Measurements from ENCODE around the gene USP50.
"Not testable (repeated sequence)": the region's sequence is repeated elsewhere in the genome, so short reads cannot be mapped to it uniquely, and the experiment has no call there.

The USP50 gene

DNA sequence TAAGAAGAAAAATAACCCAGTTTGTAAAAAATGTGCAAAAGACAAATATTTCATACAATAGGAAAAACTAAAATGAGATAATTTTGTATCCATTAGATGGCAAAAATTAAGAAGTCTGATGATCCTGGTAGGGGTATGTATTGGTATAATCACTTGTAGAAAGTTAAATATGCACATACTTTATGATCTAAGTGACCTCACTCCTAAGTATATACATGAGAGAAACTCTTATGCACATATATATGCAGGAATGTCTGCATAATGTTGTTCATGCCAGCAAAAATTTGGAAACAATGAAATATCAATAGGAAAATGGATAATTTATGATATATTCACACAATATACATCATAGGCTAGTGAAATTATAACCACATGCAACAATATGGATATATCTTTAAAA lies 33.5 kb downstream of the USP50 start:
- Histone ChIP-seq H3K4me1 (ENCODE audit: control insufficient read depth in 1 of 2, insufficient read depth in 2 of 2, low read length in 2 of 2) (no peaks in the 10 kb centered on the region), H3K27me3 (ENCODE audit: control insufficient read depth in 1 of 2, insufficient read depth in 2 of 2, low read length in 2 of 2) (no peaks in the 10 kb centered on the region), H3K36me3 (ENCODE audit: control insufficient read depth in 1 of 2, insufficient read depth in 2 of 2, low read length in 2 of 2) (no peaks in the 10 kb centered on the region), H3K4me3 (ENCODE audit: low read depth in 1 of 2, low read length in 2 of 2) (no peak overlapping the region), H3K27ac (ENCODE audit: low read depth, low read length) (no peak overlapping the region), H3K9me3 (ENCODE audit: control insufficient read depth in 1 of 2, low read length in 2 of 2) (peaks cover 0 to 3% of the 10 kb centered on the region in 2 donors), H3K9ac (ENCODE audit: low read depth in 1 of 2, low read length in 2 of 2) (no peak overlapping the region)

DNA sequence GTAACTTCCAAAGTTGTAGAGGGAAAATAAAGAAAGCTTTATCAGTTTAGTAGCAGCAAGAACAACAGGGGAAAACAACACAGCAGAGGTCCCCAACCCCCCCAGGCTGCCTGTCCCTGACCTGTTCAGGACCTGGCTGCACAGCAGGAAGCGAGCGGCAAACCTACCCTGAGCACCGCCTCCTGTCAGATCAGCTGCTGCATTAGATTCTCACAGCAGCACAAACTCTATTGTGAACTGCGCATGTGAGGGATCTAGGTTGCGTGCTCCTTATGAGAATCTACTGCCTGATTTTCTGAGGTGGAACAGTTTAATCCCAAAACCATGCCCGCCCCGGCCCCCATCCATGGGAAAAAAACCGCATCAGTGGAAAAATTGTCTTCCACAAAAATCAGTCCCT lies 40.3 kb downstream of the USP50 start:
- Histone ChIP-seq H3K9ac (ENCODE audit: low read depth in 1 of 2, low read length in 2 of 2) (no peak overlapping the region), H3K9me3 (ENCODE audit: control insufficient read depth in 1 of 2, low read length in 2 of 2) (no peaks in the 10 kb centered on the region), H3K27ac (ENCODE audit: low read depth, low read length) (no peak overlapping the region), H3K4me3 (ENCODE audit: low read depth in 1 of 2, low read length in 2 of 2) (no peak overlapping the region), H3K4me1 (ENCODE audit: control insufficient read depth in 1 of 2, insufficient read depth in 2 of 2, low read length in 2 of 2) (no peaks in the 10 kb centered on the region), H3K27me3 (ENCODE audit: control insufficient read depth in 1 of 2, insufficient read depth in 2 of 2, low read length in 2 of 2) (no peaks in the 10 kb centered on the region), H3K36me3 (ENCODE audit: control insufficient read depth in 1 of 2, insufficient read depth in 2 of 2, low read length in 2 of 2) (peaks cover 0 to 16% of the 10 kb centered on the region in 2 donors)

DNA sequence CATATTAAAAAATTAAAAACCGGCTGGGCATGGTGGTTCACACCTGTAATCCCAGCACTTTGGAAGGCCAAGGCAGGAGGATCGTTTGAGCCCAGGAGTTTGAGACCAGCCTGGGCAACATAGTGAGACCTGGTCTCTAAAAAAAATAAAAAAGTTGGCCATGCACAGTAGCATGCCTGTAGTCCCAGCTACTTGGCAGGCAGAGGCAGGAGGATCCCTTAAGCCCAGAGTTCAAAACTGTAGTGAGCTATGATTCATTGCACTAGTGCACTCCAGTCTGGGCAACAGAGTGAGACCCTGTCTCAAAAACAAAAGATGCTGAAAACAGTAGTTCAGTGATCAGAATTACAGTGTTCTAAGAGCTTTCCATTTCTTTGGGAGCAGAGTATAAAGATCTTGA lies 40.8 kb downstream of the USP50 start:
- H3K27ac ChIP-seq (ENCODE audit: low read depth, low read length); H3K9ac ChIP-seq (ENCODE audit: low read depth in 1 of 2, low read length in 2 of 2); H3K4me3 ChIP-seq (ENCODE audit: low read depth in 1 of 2, low read length in 2 of 2); H3K4me1 ChIP-seq (ENCODE audit: control insufficient read depth in 1 of 2, insufficient read depth in 2 of 2, low read length in 2 of 2); H3K9me3 ChIP-seq (ENCODE audit: control insufficient read depth in 1 of 2, low read length in 2 of 2); H3K27me3 ChIP-seq (ENCODE audit: control insufficient read depth in 1 of 2, insufficient read depth in 2 of 2, low read length in 2 of 2): not testable (repeated sequence)
- peaks cover 1 to 21% of the 10 kb centered on the region in 2 donors for H3K36me3 ChIP-seq (ENCODE audit: control insufficient read depth in 1 of 2, insufficient read depth in 2 of 2, low read length in 2 of 2)

DNA sequence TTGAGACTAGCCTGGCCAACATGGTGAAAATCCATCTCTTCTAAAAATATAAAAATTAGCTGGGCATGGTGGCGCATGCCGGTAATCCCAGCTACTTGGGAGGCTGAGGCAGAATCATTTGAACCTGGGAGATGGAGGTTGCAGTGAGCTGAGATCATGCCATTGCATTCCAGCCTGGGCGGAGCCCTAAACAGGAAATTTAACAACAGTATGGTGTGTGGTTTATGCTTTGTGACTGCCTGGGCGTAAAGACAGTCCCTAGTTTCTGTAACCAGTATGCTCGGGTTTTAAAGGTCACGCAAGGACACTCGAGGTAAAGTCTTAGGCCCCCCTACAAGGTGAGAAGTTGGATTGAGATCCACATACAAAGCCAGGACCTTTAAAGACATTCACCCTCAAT lies 43.3 kb downstream of the USP50 start:
- no peak overlapping the region for H3K4me3 ChIP-seq (ENCODE audit: low read depth in 1 of 2, low read length in 2 of 2)
- H3K9ac ChIP-seq (ENCODE audit: low read depth in 1 of 2, low read length in 2 of 2): no peak overlapping the region
- H3K4me1 ChIP-seq (ENCODE audit: control insufficient read depth in 1 of 2, insufficient read depth in 2 of 2, low read length in 2 of 2): no peaks in the 10 kb centered on the region
- H3K27ac ChIP-seq (ENCODE audit: low read depth, low read length): no peak overlapping the region
- no peaks in the 10 kb centered on the region for H3K9me3 ChIP-seq (ENCODE audit: control insufficient read depth in 1 of 2, low read length in 2 of 2)
- H3K36me3 ChIP-seq (ENCODE audit: control insufficient read depth in 1 of 2, insufficient read depth in 2 of 2, low read length in 2 of 2): peaks cover 15 to 45% of the 10 kb centered on the region in 2 donors
- no peaks in the 10 kb centered on the region for H3K27me3 ChIP-seq (ENCODE audit: control insufficient read depth in 1 of 2, insufficient read depth in 2 of 2, low read length in 2 of 2)

DNA sequence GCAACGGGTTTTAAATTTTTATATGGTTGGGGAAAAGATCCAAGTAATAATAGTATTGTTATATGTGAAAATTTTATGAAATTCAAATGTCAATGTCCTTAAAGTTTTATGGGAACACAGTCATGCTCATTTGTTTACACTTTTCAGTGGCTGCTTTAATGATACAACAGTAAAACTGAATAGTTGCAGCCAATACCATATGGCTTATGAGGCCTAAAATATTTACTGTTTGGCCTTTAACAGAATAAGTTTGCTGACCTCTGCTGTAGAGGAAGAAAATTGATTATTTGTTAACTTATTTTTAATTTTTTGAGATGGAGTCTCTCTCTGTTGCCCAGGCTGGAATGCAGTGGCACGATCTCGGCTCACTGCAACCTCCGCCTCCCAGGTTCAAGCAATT lies 44.7 kb downstream of the USP50 start:
- no peaks in the 10 kb centered on the region for H3K4me1 ChIP-seq (ENCODE audit: control insufficient read depth in 1 of 2, insufficient read depth in 2 of 2, low read length in 2 of 2)
- no peaks in the 10 kb centered on the region for H3K9me3 ChIP-seq (ENCODE audit: control insufficient read depth in 1 of 2, low read length in 2 of 2)
- H3K9ac ChIP-seq (ENCODE audit: low read depth in 1 of 2, low read length in 2 of 2): no peak overlapping the region
- H3K27me3 ChIP-seq (ENCODE audit: control insufficient read depth in 1 of 2, insufficient read depth in 2 of 2, low read length in 2 of 2): no peaks in the 10 kb centered on the region
- H3K27ac ChIP-seq (ENCODE audit: low read depth, low read length): no peak overlapping the region
- peaks cover 25 to 52% of the 10 kb centered on the region in 2 donors for H3K36me3 ChIP-seq (ENCODE audit: control insufficient read depth in 1 of 2, insufficient read depth in 2 of 2, low read length in 2 of 2)
- no peak overlapping the region for H3K4me3 ChIP-seq (ENCODE audit: low read depth in 1 of 2, low read length in 2 of 2)

DNA sequence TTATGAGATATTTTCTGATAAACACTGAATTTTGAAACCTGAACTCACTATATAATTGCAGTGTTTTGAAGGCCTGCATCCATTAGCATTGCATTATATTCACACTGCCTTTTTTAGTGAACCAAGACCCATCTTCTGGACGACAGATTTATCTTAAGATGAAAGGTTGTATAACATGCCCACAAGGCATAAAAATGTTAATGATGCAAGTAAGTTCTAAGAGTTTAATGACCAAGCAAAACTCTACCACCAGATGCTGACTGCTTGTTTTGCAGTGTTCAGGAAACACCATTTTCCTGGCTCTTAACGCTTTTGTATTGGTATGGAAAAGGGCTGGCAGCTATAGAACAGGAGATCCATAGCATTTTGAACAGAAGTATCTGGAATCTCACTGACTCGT lies 46.1 kb downstream of the USP50 start:
- Histone ChIP-seq H3K4me1 (ENCODE audit: control insufficient read depth in 1 of 2, insufficient read depth in 2 of 2, low read length in 2 of 2) (no peaks in the 10 kb centered on the region), H3K27me3 (ENCODE audit: control insufficient read depth in 1 of 2, insufficient read depth in 2 of 2, low read length in 2 of 2) (no peaks in the 10 kb centered on the region), H3K9me3 (ENCODE audit: control insufficient read depth in 1 of 2, low read length in 2 of 2) (no peaks in the 10 kb centered on the region), H3K4me3 (ENCODE audit: low read depth in 1 of 2, low read length in 2 of 2) (no peak overlapping the region), H3K9ac (ENCODE audit: low read depth in 1 of 2, low read length in 2 of 2) (no peak overlapping the region), H3K27ac (ENCODE audit: low read depth, low read length) (no peak overlapping the region), H3K36me3 (ENCODE audit: control insufficient read depth in 1 of 2, insufficient read depth in 2 of 2, low read length in 2 of 2) (peaks cover 38 to 62% of the 10 kb centered on the region in 2 donors)

DNA sequence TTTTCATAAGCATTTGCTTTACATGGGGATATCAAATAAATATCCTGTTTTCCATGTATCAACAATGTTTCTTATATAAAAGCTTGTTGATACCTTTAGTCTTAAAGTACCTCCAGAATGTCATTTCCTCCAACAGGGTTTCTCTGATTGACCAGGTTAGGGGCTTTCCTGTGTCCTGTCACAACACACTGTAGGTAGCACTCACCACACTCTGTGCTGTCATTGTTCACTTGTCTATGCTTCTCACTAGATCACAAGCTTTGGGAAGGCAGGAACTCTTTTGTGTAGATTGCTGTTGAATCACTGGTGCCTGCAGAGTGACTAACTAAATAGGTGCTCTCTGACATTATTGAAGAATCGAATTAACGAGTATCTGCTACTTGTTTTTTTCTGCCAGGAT lies 49.8 kb downstream of the USP50 start:
- Histone ChIP-seq H3K9me3 (ENCODE audit: control insufficient read depth in 1 of 2, low read length in 2 of 2) (no peaks in the 10 kb centered on the region), H3K36me3 (ENCODE audit: control insufficient read depth in 1 of 2, insufficient read depth in 2 of 2, low read length in 2 of 2) (peaks cover 51 to 85% of the 10 kb centered on the region in 2 donors), H3K4me1 (ENCODE audit: control insufficient read depth in 1 of 2, insufficient read depth in 2 of 2, low read length in 2 of 2) (no peaks in the 10 kb centered on the region), H3K27me3 (ENCODE audit: control insufficient read depth in 1 of 2, insufficient read depth in 2 of 2, low read length in 2 of 2) (no peaks in the 10 kb centered on the region), H3K27ac (ENCODE audit: low read depth, low read length) (no peak overlapping the region), H3K9ac (ENCODE audit: low read depth in 1 of 2, low read length in 2 of 2) (no peak overlapping the region), H3K4me3 (ENCODE audit: low read depth in 1 of 2, low read length in 2 of 2) (no peak overlapping the region)

DNA sequence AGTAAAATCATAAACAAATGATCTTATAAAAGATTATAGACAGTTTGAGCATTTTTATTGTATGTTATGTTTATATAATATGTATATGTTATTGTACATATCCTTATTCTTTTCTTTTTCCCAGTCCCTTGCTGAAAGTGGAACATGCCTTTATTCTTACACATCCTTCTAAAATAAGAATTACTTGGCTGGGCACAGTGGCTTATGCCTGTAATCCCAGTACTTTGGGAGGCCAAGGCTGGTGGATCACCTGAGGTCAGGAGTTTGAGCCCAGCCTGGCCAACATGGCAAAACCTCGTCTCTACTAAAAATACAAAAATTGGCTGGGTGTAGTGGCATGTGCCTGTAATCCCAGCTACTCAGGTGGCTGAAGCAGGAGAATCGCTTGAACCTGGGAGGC lies 51.9 kb downstream of the USP50 start:
- H3K4me1 ChIP-seq (ENCODE audit: control insufficient read depth in 1 of 2, insufficient read depth in 2 of 2, low read length in 2 of 2); H3K9ac ChIP-seq (ENCODE audit: low read depth in 1 of 2, low read length in 2 of 2); H3K27me3 ChIP-seq (ENCODE audit: control insufficient read depth in 1 of 2, insufficient read depth in 2 of 2, low read length in 2 of 2); H3K4me3 ChIP-seq (ENCODE audit: low read depth in 1 of 2, low read length in 2 of 2); H3K9me3 ChIP-seq (ENCODE audit: control insufficient read depth in 1 of 2, low read length in 2 of 2); H3K27ac ChIP-seq (ENCODE audit: low read depth, low read length): not testable (repeated sequence)
- H3K36me3 ChIP-seq (ENCODE audit: control insufficient read depth in 1 of 2, insufficient read depth in 2 of 2, low read length in 2 of 2): peaks cover 55 to 85% of the 10 kb centered on the region in 2 donors

DNA sequence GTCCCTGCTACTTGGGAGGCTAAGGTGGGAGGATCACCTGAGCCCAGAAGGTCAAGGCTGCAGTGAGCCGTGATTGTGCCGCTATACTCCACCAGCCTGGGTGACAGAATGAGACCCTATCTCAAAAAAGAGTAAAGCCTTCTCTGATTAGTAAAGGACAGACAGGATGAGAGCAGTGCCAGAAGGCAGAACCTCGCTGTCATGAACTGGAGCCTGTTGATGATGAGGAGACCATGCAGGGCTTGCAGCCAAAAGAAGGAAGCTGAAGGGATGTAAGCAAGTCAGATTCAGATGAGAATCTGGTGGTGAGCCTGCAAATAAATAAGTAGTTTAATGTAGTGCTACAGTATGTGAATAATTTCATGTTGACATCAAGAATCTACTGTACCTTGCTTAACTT lies 52.8 kb downstream of the USP50 start:
- no peak overlapping the region for H3K4me3 ChIP-seq (ENCODE audit: low read depth in 1 of 2, low read length in 2 of 2)
- H3K36me3 ChIP-seq (ENCODE audit: control insufficient read depth in 1 of 2, insufficient read depth in 2 of 2, low read length in 2 of 2): peaks cover 50 to 81% of the 10 kb centered on the region in 2 donors
- no peaks in the 10 kb centered on the region for H3K9me3 ChIP-seq (ENCODE audit: control insufficient read depth in 1 of 2, low read length in 2 of 2)
- H3K27ac ChIP-seq (ENCODE audit: low read depth, low read length): no peak overlapping the region
- no peaks in the 10 kb centered on the region for H3K27me3 ChIP-seq (ENCODE audit: control insufficient read depth in 1 of 2, insufficient read depth in 2 of 2, low read length in 2 of 2)
- no peaks in the 10 kb centered on the region for H3K4me1 ChIP-seq (ENCODE audit: control insufficient read depth in 1 of 2, insufficient read depth in 2 of 2, low read length in 2 of 2)
- H3K9ac ChIP-seq (ENCODE audit: low read depth in 1 of 2, low read length in 2 of 2): no peak overlapping the region

DNA sequence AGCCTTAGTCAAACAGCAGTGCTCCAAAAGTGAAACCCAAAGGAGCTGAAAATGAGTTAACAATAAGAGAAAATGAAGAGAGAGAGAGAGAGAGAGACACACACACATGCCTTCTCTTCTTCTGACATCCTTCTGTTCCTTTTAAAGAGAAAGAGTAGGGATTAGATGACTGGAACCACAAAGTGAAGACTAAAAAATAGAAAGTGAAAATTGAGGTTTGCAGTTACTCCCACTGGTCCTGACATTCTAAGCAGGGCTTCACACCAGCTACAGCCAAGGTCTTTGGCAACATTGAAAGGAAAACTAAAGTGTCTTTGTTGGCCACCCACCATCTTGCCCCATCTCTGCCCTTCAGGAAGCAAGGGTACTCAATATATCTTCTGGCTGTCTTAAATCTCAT lies 59.2 kb downstream of the USP50 start:
- peaks cover 13 to 63% of the 10 kb centered on the region in 2 donors for H3K36me3 ChIP-seq (ENCODE audit: control insufficient read depth in 1 of 2, insufficient read depth in 2 of 2, low read length in 2 of 2)
- no peaks in the 10 kb centered on the region for H3K27me3 ChIP-seq (ENCODE audit: control insufficient read depth in 1 of 2, insufficient read depth in 2 of 2, low read length in 2 of 2)
- no peaks in the 10 kb centered on the region for H3K4me1 ChIP-seq (ENCODE audit: control insufficient read depth in 1 of 2, insufficient read depth in 2 of 2, low read length in 2 of 2)
- H3K9me3 ChIP-seq (ENCODE audit: control insufficient read depth in 1 of 2, low read length in 2 of 2): no peaks in the 10 kb centered on the region
- no peak overlapping the region for H3K9ac ChIP-seq (ENCODE audit: low read depth in 1 of 2, low read length in 2 of 2)
- no peak overlapping the region for H3K27ac ChIP-seq (ENCODE audit: low read depth, low read length)
- H3K4me3 ChIP-seq (ENCODE audit: low read depth in 1 of 2, low read length in 2 of 2): no peak overlapping the region

DNA sequence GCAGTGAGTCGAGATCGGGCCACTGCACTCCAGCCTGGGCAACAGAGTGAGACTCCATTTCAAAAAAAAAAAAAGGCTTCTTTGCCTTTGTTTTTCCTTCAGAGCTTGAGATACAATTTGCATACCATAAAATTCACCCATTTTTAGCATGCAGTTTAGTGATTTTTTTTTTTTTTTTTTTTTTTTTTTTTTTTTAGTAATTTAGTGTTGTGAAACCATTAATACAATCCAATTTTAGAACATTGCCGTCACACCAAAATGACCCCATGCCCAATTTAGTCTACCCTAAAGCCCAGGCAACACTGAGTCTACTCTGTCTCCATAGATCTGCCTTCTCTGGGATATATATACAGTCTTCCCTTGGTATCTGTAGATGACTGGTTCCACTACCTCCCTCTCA lies 61.1 kb downstream of the USP50 start:
- no peaks in the 10 kb centered on the region for H3K9me3 ChIP-seq (ENCODE audit: control insufficient read depth in 1 of 2, low read length in 2 of 2)
- H3K36me3 ChIP-seq (ENCODE audit: control insufficient read depth in 1 of 2, insufficient read depth in 2 of 2, low read length in 2 of 2): peaks cover 6 to 59% of the 10 kb centered on the region in 2 donors
- H3K4me3 ChIP-seq (ENCODE audit: low read depth in 1 of 2, low read length in 2 of 2): no peak overlapping the region
- H3K27me3 ChIP-seq (ENCODE audit: control insufficient read depth in 1 of 2, insufficient read depth in 2 of 2, low read length in 2 of 2): no peaks in the 10 kb centered on the region
- no peak overlapping the region for H3K9ac ChIP-seq (ENCODE audit: low read depth in 1 of 2, low read length in 2 of 2)
- H3K27ac ChIP-seq (ENCODE audit: low read depth, low read length): no peak overlapping the region
- no peaks in the 10 kb centered on the region for H3K4me1 ChIP-seq (ENCODE audit: control insufficient read depth in 1 of 2, insufficient read depth in 2 of 2, low read length in 2 of 2)
